HCT116 (cell line): ENCODE measurements around the gene CFB. TPM values are rescaled to one million over a fixed set of nuclear protein-coding genes. Genes with fewer than 3 reads are reported as not detected.

Experiments used
- ATAC-seq: fragments of 200-7000 bp; cut with Tn5 transposase; 2 replicates; pipeline ENCODE4 v1.9.1; 2020; ENCODE audit warnings: mild to moderate bottlenecking, moderate library complexity
- BruUV-seq: library from RNA; stranded (reverse); fragments of 400-500 nt; replicated peaks from 2 replicates; lab custom pipeline; 2021; lab: Mats Ljungman, UMichigan
- CTCF ChIA-PET: fragments of 300-600 bp; sonication (Branson Sonifier 250); formaldehyde crosslinking; loops from one replicate; lab custom pipeline; 2021; ENCODE audit warnings: antibody characterized with exemption; lab: Charles Lee
- POLR2A ChIA-PET: fragments of 300-600, 350-600 bp; sonication (Branson Sonifier 250); formaldehyde crosslinking; loops from one replicate; lab custom pipeline; 2021; ENCODE audit warnings: antibody characterized with exemption; lab: Charles Lee
- RAD21 ChIA-PET, 2 experiments: fragments of 300-600 bp; sonication (Branson Sonifier 250); formaldehyde crosslinking; loops; one replicate each; lab custom pipeline; 2023; ENCODE audit warnings: low total read pairs in 2 of 2; ENCODE audit not compliant: uncharacterized antibody in 2 of 2, unreplicated experiment in 2 of 2, low non-redundant PET in 1 of 2; lab: Charles Lee
- DNase-seq: peaks from one replicate; pipeline ENCODE4 v3.0.0-alpha.2; 2010; ENCODE audit warnings: low read depth, low spot score
- H2AFZ ChIP-seq: fragments of 200-600 bp; shearing (Covaris generic), sonication (generic); 2 replicates; pipeline ENCODE4 v1.6.1; 2017; ENCODE audit warnings: low read depth, mixed run types, mixed read lengths, antibody characterized with exemption, low read length; ENCODE audit not compliant: poor library complexity, severe bottlenecking
- H3K27ac ChIP-seq: 2 replicates; pipeline ENCODE4 v1.5.1; 2012; ENCODE audit warnings: low read depth, low read length
- H3K27me3 ChIP-seq: fragments of 200-600 bp; sonication (generic); 2 replicates; pipeline ENCODE4 v1.6.1; 2016; ENCODE audit warnings: mixed run types, low read length, mixed read lengths; ENCODE audit not compliant: insufficient read depth
- H3K36me3 ChIP-seq, 2 experiments: fragments of 200-500 bp in 1 of 2; fragments of 200-600 bp in 1 of 2; sonication (Bioruptor generic) in 1 of 2; sonication (generic) in 1 of 2; 2 replicates each; pipeline versions ENCODE4 v1.5.1 to v1.6.1; 2014 to 2016; ENCODE audit warnings: low read length in 2 of 2, inconsistent platforms in 1 of 2, mixed read lengths in 1 of 2, mixed run types in 1 of 2; ENCODE audit not compliant: insufficient read depth in 2 of 2, control insufficient read depth in 1 of 2
- H3K4me1 ChIP-seq, 2 experiments: fragments of 200-600 bp in 1 of 2; sonication (generic) in 1 of 2; 2 replicates each; pipeline versions ENCODE4 v1.5.1 to v1.6.1; 2012 to 2017; ENCODE audit warnings: low read length in 2 of 2, inconsistent platforms in 1 of 2, mild to moderate bottlenecking in 1 of 2, mixed read lengths in 1 of 2, mixed run types in 1 of 2, moderate library complexity in 1 of 2; ENCODE audit not compliant: insufficient read depth in 2 of 2, control insufficient read depth in 1 of 2
- H3K4me2 ChIP-seq: fragments of 200-600 bp; sonication (generic); 2 replicates; pipeline ENCODE4 v1.6.1; 2017; ENCODE audit warnings: mixed run types, low read length, mixed read lengths
- H3K4me3 ChIP-seq, 2 experiments: fragments of 200-600 bp in 1 of 2; sonication (generic) in 1 of 2; replicated peaks in 1 of 2; 2 replicates each; pipeline ENCODE4 v1.5.1; 2011 to 2016; ENCODE audit warnings: low read length in 2 of 2, control low read depth in 1 of 2, low read depth in 1 of 2, mild to moderate bottlenecking in 1 of 2, mixed read lengths in 1 of 2, mixed run types in 1 of 2
- H3K79me2 ChIP-seq: fragments of 200-600 bp; sonication (generic); 2 replicates; pipeline ENCODE4 v1.6.1; 2017; ENCODE audit warnings: mild to moderate bottlenecking, mixed run types, low read length, moderate library complexity, mixed read lengths; ENCODE audit not compliant: insufficient read depth
- H3K9ac ChIP-seq: fragments of 200-600 bp; sonication (generic); 2 replicates; pipeline ENCODE4 v1.6.1; 2016; ENCODE audit warnings: low read length, mixed read lengths
- H3K9me2 ChIP-seq: fragments of 200-600 bp; sonication (generic), shearing (Covaris generic); 2 replicates; pipeline ENCODE4 v1.6.1; 2017; ENCODE audit warnings: mixed run types, mild to moderate bottlenecking, moderate library complexity; ENCODE audit not compliant: insufficient read depth
- H3K9me3 ChIP-seq, 2 experiments: fragments of 200-500 bp in 1 of 2; fragments of 200-600 bp in 1 of 2; sonication (Bioruptor generic) in 1 of 2; sonication (generic) in 1 of 2; 2 replicates each; pipeline ENCODE4 v1.6.1; 2014 to 2017; ENCODE audit warnings: low read length in 2 of 2, mixed read lengths in 2 of 2, inconsistent platforms in 1 of 2, low read depth in 1 of 2, mild to moderate bottlenecking in 1 of 2, mixed run types in 1 of 2, moderate library complexity in 1 of 2; ENCODE audit not compliant: control insufficient read depth in 1 of 2, insufficient read depth in 1 of 2
- H4K20me1 ChIP-seq: fragments of 200-600 bp; sonication (generic), shearing (Covaris generic); 2 replicates; pipeline ENCODE4 v1.6.1; 2017; ENCODE audit warnings: mixed run types, mild to moderate bottlenecking, moderate library complexity; ENCODE audit not compliant: insufficient read depth
- EZH2phosphoT487 ChIP-seq: fragments of 200-600 bp; IDR thresholded peaks from 2 replicates; pipeline ENCODE4 v1.6.1; 2018; ENCODE audit warnings: antibody characterized with exemption, borderline replicate concordance
- MAX ChIP-seq: IDR thresholded peaks from 2 replicates; pipeline ENCODE4 v1.6.1; 2012
- POLR2AphosphoS5 ChIP-seq: IDR thresholded peaks from 2 replicates; pipeline ENCODE4 v1.6.1; 2011; ENCODE audit warnings: mild to moderate bottlenecking, low read depth, low read length, moderate library complexity
- RAD21 ChIP-seq: IDR thresholded peaks from 2 replicates; pipeline ENCODE4 v1.6.1; 2012; ENCODE audit warnings: low read depth, mild to moderate bottlenecking
- SP1 ChIP-seq: IDR thresholded peaks from 2 replicates; pipeline ENCODE4 v1.6.1; 2012; ENCODE audit warnings: low read depth
- SRF ChIP-seq: IDR thresholded peaks from 2 replicates; pipeline ENCODE4 v1.6.1; 2012; ENCODE audit warnings: low read depth
- ZFX ChIP-seq: fragments of 450-650 bp; IDR thresholded peaks from 2 replicates; pipeline ENCODE4 v1.6.1; 2017
- intact Hi-C: fragments of 100-400 bp; cut with micrococcal nuclease; formaldehyde crosslinking; loops from 2 replicates; pipeline ENCODE4 v1.10.0; 2022
- total RNA-seq: library from RNA; stranded (reverse); gene quantifications from one replicate; pipeline ENCODE4 v1.2.1, GENCODE V29; 2021; ENCODE audit not compliant: unreplicated experiment
- TF ChIP-seq, protein P1 (sequence below): IDR thresholded peaks from 2 replicates; pipeline ENCODE4 v1.6.1; 2012; ENCODE audit warnings: low read depth

The CFB gene
- total RNA-seq, 1 experiment from 2014 or later: 1.5 TPM

GRCh38 chr6:31928672-31928939 is 17.3 kb upstream of the CFB start:
- no peaks in the 10 kb centered on the region for H4K20me1 ChIP-seq
- H3K36me3 ChIP-seq: no peaks in the 10 kb centered on the region
- peaks cover 0 to 3% of the 10 kb centered on the region in 2 experiments; a peak in 2 of 4 replicates for H3K4me1 ChIP-seq

More at GRCh38 chr6:31928672-31928939, 17.3 kb upstream of the CFB start:
- TF ChIP-seq EZH2phosphoT487 (no peak), RAD21 (no peak), MAX (no peak), ZFX (no peak), SRF (no peak), SP1 (no peak), POLR2AphosphoS5 (no peak)
- TF ChIP-seq, protein P1, sequence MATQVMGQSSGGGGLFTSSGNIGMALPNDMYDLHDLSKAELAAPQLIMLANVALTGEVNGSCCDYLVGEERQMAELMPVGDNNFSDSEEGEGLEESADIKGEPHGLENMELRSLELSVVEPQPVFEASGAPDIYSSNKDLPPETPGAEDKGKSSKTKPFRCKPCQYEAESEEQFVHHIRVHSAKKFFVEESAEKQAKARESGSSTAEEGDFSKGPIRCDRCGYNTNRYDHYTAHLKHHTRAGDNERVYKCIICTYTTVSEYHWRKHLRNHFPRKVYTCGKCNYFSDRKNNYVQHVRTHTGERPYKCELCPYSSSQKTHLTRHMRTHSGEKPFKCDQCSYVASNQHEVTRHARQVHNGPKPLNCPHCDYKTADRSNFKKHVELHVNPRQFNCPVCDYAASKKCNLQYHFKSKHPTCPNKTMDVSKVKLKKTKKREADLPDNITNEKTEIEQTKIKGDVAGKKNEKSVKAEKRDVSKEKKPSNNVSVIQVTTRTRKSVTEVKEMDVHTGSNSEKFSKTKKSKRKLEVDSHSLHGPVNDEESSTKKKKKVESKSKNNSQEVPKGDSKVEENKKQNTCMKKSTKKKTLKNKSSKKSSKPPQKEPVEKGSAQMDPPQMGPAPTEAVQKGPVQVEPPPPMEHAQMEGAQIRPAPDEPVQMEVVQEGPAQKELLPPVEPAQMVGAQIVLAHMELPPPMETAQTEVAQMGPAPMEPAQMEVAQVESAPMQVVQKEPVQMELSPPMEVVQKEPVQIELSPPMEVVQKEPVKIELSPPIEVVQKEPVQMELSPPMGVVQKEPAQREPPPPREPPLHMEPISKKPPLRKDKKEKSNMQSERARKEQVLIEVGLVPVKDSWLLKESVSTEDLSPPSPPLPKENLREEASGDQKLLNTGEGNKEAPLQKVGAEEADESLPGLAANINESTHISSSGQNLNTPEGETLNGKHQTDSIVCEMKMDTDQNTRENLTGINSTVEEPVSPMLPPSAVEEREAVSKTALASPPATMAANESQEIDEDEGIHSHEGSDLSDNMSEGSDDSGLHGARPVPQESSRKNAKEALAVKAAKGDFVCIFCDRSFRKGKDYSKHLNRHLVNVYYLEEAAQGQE: no peak
- BruUV-seq: no TSS peak
- Histone ChIP-seq H3K4me3 (no peak overlapping the region), H3K9me2 (no peaks in the 10 kb centered on the region), H3K79me2 (no peaks in the 10 kb centered on the region), H3K27me3 (no peaks in the 10 kb centered on the region), H3K27ac (no peak overlapping the region), H2AFZ (no peak overlapping the region), H3K9me3 (no peaks in the 10 kb centered on the region), H3K9ac (no peak overlapping the region), H3K4me2 (no peak overlapping the region)
- ChIA-PET CTCF (no interaction called here), POLR2A (no interaction called here), RAD21 (no interaction called here)
- intact Hi-C loops: no loop called here
- ATAC-seq (no peak), DNase-seq (no peak)
